ENCODE measurements around the gene PAK6. TPM values are rescaled to one million over a fixed set of nuclear protein-coding genes. Genes with fewer than 3 reads are reported as not detected.
A peak's percentile ranks its signal among the peaks of the same experiment; 100 is the strongest.

Gene PAK6
- polyA plus RNA-seq, 1 experiment, result not detected

GRCh38 chr15:40250771-40251483, 12.1 kb downstream of the PAK6 start:
- H3K4me3 ChIP-seq (ENCODE audit: low read depth, low read length), result no peak overlapping the region
- no peak for DNase-seq (ENCODE audit: low read depth)
- H3K27me3 ChIP-seq (ENCODE audit: control insufficient read depth, insufficient read depth, low read length), result peaks cover 64% of the 10 kb centered on the region
- H3K36me3 ChIP-seq (ENCODE audit: control insufficient read depth, insufficient read depth, low read length), result no peaks in the 10 kb centered on the region
- CTCF ChIA-PET, result interaction anchor here (1.3 to 3.4 kb wide), 2 partner anchors 10 to 23 kb away, joined by 3 to 19 read pairs; no protein-coding TSS in a partner anchor
- no peak for TF ChIP-seq CTCF (IDR thresholded peaks at IDR 0.05; ENCODE audit: insufficient read depth, low read depth, low read length)
- POLR2A ChIA-PET, result no interaction called here

GRCh38 chr15:40251486-40252140, 12.8 kb downstream of the PAK6 start:
- H3K36me3 ChIP-seq (ENCODE audit: control insufficient read depth, insufficient read depth, low read length), result no peaks in the 10 kb centered on the region
- peaks cover 59% of the 10 kb centered on the region for H3K27me3 ChIP-seq (ENCODE audit: control insufficient read depth, insufficient read depth, low read length)
- TF ChIP-seq CTCF (IDR thresholded peaks at IDR 0.05; ENCODE audit: insufficient read depth, low read depth, low read length), result no peak
- no peak for DNase-seq (ENCODE audit: low read depth)
- H3K4me3 ChIP-seq (ENCODE audit: low read depth, low read length), result no peak overlapping the region
- CTCF ChIA-PET, result interaction anchor here (3.4 kb wide), 1 partner anchor 23 kb away, joined by 19 read pairs; no protein-coding TSS in a partner anchor
- POLR2A ChIA-PET, result no interaction called here

- H3K36me3 ChIP-seq (ENCODE audit: control insufficient read depth, insufficient read depth, low read length), result no peaks in the 10 kb centered on the region
- no peak overlapping the region for H3K4me3 ChIP-seq (ENCODE audit: low read depth, low read length)
- CTCF ChIA-PET, result no interaction called here
- no peak for TF ChIP-seq CTCF (IDR thresholded peaks at IDR 0.05; ENCODE audit: insufficient read depth, low read depth, low read length)
- POLR2A ChIA-PET, result no interaction called here
- peaks cover 57% of the 10 kb centered on the region for H3K27me3 ChIP-seq (ENCODE audit: control insufficient read depth, insufficient read depth, low read length)
- no peak for DNase-seq (ENCODE audit: low read depth)
Measured at GRCh38 chr15:40252141-40252437, 13.2 kb downstream of the PAK6 start.

- Histone ChIP-seq H3K36me3 (ENCODE audit: control insufficient read depth, insufficient read depth, low read length) (no peaks in the 10 kb centered on the region), H3K4me3 (ENCODE audit: low read depth, low read length) (peak overlapping the region; percentile 34), H3K27me3 (ENCODE audit: control insufficient read depth, insufficient read depth, low read length) (peaks cover 52% of the 10 kb centered on the region)
- ChIA-PET POLR2A (no interaction called here), CTCF (interaction anchor here (1.1 kb wide), 1 partner anchor 17 kb away, joined by 3 read pairs; no protein-coding TSS in a partner anchor)
- TF ChIP-seq CTCF (IDR thresholded peaks at IDR 0.05; ENCODE audit: insufficient read depth, low read depth, low read length), result no peak
- no peak for DNase-seq (ENCODE audit: low read depth)
Measured at GRCh38 chr15:40252438-40253166, 13.7 kb downstream of the PAK6 start.

GRCh38 chr15:40253167-40253790, 14.4 kb downstream of the PAK6 start:
- no peaks in the 10 kb centered on the region for H3K36me3 ChIP-seq (ENCODE audit: control insufficient read depth, insufficient read depth, low read length)
- ChIA-PET CTCF (interaction anchor here (1.1 to 2.9 kb wide), 3 partner anchors 10 to 20 kb away, joined by 3 to 17 read pairs (median 8); no protein-coding TSS in a partner anchor), POLR2A (no interaction called here)
- DNase-seq (ENCODE audit: low read depth), result no peak
- no peak for TF ChIP-seq CTCF (IDR thresholded peaks at IDR 0.05; ENCODE audit: insufficient read depth, low read depth, low read length)
- peaks cover 45% of the 10 kb centered on the region for H3K27me3 ChIP-seq (ENCODE audit: control insufficient read depth, insufficient read depth, low read length)
- H3K4me3 ChIP-seq (ENCODE audit: low read depth, low read length), result peak overlapping the region; percentile 34

Measured in BJ (cell line).